ENCODE results near the gene CSH1.
"Not testable (repeated sequence)": the region's sequence is repeated elsewhere in the genome, so short reads cannot be mapped to it uniquely, and the experiment has no call there.

Gene CSH1

GRCh38 chr17:63882626-63883126, 13.7 kb downstream of the CSH1 start:
- H3K4me1 ChIP-seq (ENCODE audit: control insufficient read depth in 1 of 2, insufficient read depth in 2 of 2, low read length in 2 of 2); H3K9me3 ChIP-seq (ENCODE audit: control insufficient read depth in 1 of 2, low read length in 2 of 2); H3K4me3 ChIP-seq (ENCODE audit: low read depth in 1 of 2, low read length in 2 of 2); H3K27me3 ChIP-seq (ENCODE audit: control insufficient read depth in 1 of 2, insufficient read depth in 2 of 2, low read length in 2 of 2); H3K9ac ChIP-seq (ENCODE audit: low read depth in 1 of 2, low read length in 2 of 2); H3K27ac ChIP-seq (ENCODE audit: low read depth, low read length); H3K36me3 ChIP-seq (ENCODE audit: control insufficient read depth in 1 of 2, insufficient read depth in 2 of 2, low read length in 2 of 2): not testable (repeated sequence)

GRCh38 chr17:63881935-63882601, 14.3 kb downstream of the CSH1 start, which contains the start of gene GH2:
Gene GH2, minus strand, starts transcription at chr17:63881944. Its CDS starts 143 bp downstream, at chr17:63881801.
- Histone ChIP-seq H3K4me3 (ENCODE audit: low read depth in 1 of 2, low read length in 2 of 2) (no peak within 1 kb of the TSS), H3K27me3 (ENCODE audit: control insufficient read depth in 1 of 2, insufficient read depth in 2 of 2, low read length in 2 of 2) (no peaks in the 10 kb centered on the region), H3K9me3 (ENCODE audit: control insufficient read depth in 1 of 2, low read length in 2 of 2) (no peaks in the 10 kb centered on the region), H3K9ac (ENCODE audit: low read depth in 1 of 2, low read length in 2 of 2) (no peak within 1 kb of the TSS), H3K4me1 (ENCODE audit: control insufficient read depth in 1 of 2, insufficient read depth in 2 of 2, low read length in 2 of 2) (no peaks in the 10 kb centered on the region), H3K36me3 (ENCODE audit: control insufficient read depth in 1 of 2, insufficient read depth in 2 of 2, low read length in 2 of 2) (no peaks in the 10 kb centered on the region), H3K27ac (ENCODE audit: low read depth, low read length) (no peak within 1 kb of the TSS)

GRCh38 chr17:63881337-63881736, 15.0 kb downstream of the CSH1 start:
- H3K4me3 ChIP-seq (ENCODE audit: low read depth in 1 of 2, low read length in 2 of 2); H3K9me3 ChIP-seq (ENCODE audit: control insufficient read depth in 1 of 2, low read length in 2 of 2); H3K27me3 ChIP-seq (ENCODE audit: control insufficient read depth in 1 of 2, insufficient read depth in 2 of 2, low read length in 2 of 2); H3K4me1 ChIP-seq (ENCODE audit: control insufficient read depth in 1 of 2, insufficient read depth in 2 of 2, low read length in 2 of 2); H3K9ac ChIP-seq (ENCODE audit: low read depth in 1 of 2, low read length in 2 of 2); H3K36me3 ChIP-seq (ENCODE audit: control insufficient read depth in 1 of 2, insufficient read depth in 2 of 2, low read length in 2 of 2); H3K27ac ChIP-seq (ENCODE audit: low read depth, low read length): not testable (repeated sequence)

GRCh38 chr17:63880706-63881105, 15.7 kb downstream of the CSH1 start:
- Histone ChIP-seq H3K27me3 (ENCODE audit: control insufficient read depth in 1 of 2, insufficient read depth in 2 of 2, low read length in 2 of 2) (no peaks in the 10 kb centered on the region), H3K4me1 (ENCODE audit: control insufficient read depth in 1 of 2, insufficient read depth in 2 of 2, low read length in 2 of 2) (no peaks in the 10 kb centered on the region), H3K4me3 (ENCODE audit: low read depth in 1 of 2, low read length in 2 of 2) (no peak overlapping the region), H3K36me3 (ENCODE audit: control insufficient read depth in 1 of 2, insufficient read depth in 2 of 2, low read length in 2 of 2) (no peaks in the 10 kb centered on the region), H3K9ac (ENCODE audit: low read depth in 1 of 2, low read length in 2 of 2) (no peak overlapping the region), H3K9me3 (ENCODE audit: control insufficient read depth in 1 of 2, low read length in 2 of 2) (no peaks in the 10 kb centered on the region), H3K27ac (ENCODE audit: low read depth, low read length) (no peak overlapping the region)

- not testable (repeated sequence) for H3K36me3 ChIP-seq (ENCODE audit: control insufficient read depth in 1 of 2, insufficient read depth in 2 of 2, low read length in 2 of 2); H3K4me1 ChIP-seq (ENCODE audit: control insufficient read depth in 1 of 2, insufficient read depth in 2 of 2, low read length in 2 of 2); H3K27ac ChIP-seq (ENCODE audit: low read depth, low read length); H3K4me3 ChIP-seq (ENCODE audit: low read depth in 1 of 2, low read length in 2 of 2); H3K27me3 ChIP-seq (ENCODE audit: control insufficient read depth in 1 of 2, insufficient read depth in 2 of 2, low read length in 2 of 2); H3K9ac ChIP-seq (ENCODE audit: low read depth in 1 of 2, low read length in 2 of 2); H3K9me3 ChIP-seq (ENCODE audit: control insufficient read depth in 1 of 2, low read length in 2 of 2)
These were observed 18.0 kb downstream of the CSH1 start for GRCh38 chr17:63878413-63878812.

- not testable (repeated sequence) for H3K27me3 ChIP-seq (ENCODE audit: control insufficient read depth in 1 of 2, insufficient read depth in 2 of 2, low read length in 2 of 2); H3K9me3 ChIP-seq (ENCODE audit: control insufficient read depth in 1 of 2, low read length in 2 of 2); H3K4me1 ChIP-seq (ENCODE audit: control insufficient read depth in 1 of 2, insufficient read depth in 2 of 2, low read length in 2 of 2); H3K9ac ChIP-seq (ENCODE audit: low read depth in 1 of 2, low read length in 2 of 2); H3K4me3 ChIP-seq (ENCODE audit: low read depth in 1 of 2, low read length in 2 of 2); H3K27ac ChIP-seq (ENCODE audit: low read depth, low read length); H3K36me3 ChIP-seq (ENCODE audit: control insufficient read depth in 1 of 2, insufficient read depth in 2 of 2, low read length in 2 of 2)
These were observed 21.7 kb downstream of the CSH1 start for GRCh38 chr17:63874693-63875092.

- H3K36me3 ChIP-seq (ENCODE audit: control insufficient read depth in 1 of 2, insufficient read depth in 2 of 2, low read length in 2 of 2); H3K9ac ChIP-seq (ENCODE audit: low read depth in 1 of 2, low read length in 2 of 2); H3K27me3 ChIP-seq (ENCODE audit: control insufficient read depth in 1 of 2, insufficient read depth in 2 of 2, low read length in 2 of 2); H3K9me3 ChIP-seq (ENCODE audit: control insufficient read depth in 1 of 2, low read length in 2 of 2); H3K4me3 ChIP-seq (ENCODE audit: low read depth in 1 of 2, low read length in 2 of 2); H3K27ac ChIP-seq (ENCODE audit: low read depth, low read length); H3K4me1 ChIP-seq (ENCODE audit: control insufficient read depth in 1 of 2, insufficient read depth in 2 of 2, low read length in 2 of 2): not testable (repeated sequence)
These were observed 22.2 kb downstream of the CSH1 start for GRCh38 chr17:63874061-63874626.

GRCh38 chr17:63873577-63873976, 22.8 kb downstream of the CSH1 start, which contains the start of gene CSH2:
Gene CSH2, minus strand, starts transcription at chr17:63873677. Its CDS starts 63 bp downstream, at chr17:63873614.
- H3K4me1 ChIP-seq (ENCODE audit: control insufficient read depth in 1 of 2, insufficient read depth in 2 of 2, low read length in 2 of 2); H3K27ac ChIP-seq (ENCODE audit: low read depth, low read length); H3K36me3 ChIP-seq (ENCODE audit: control insufficient read depth in 1 of 2, insufficient read depth in 2 of 2, low read length in 2 of 2); H3K4me3 ChIP-seq (ENCODE audit: low read depth in 1 of 2, low read length in 2 of 2); H3K27me3 ChIP-seq (ENCODE audit: control insufficient read depth in 1 of 2, insufficient read depth in 2 of 2, low read length in 2 of 2); H3K9me3 ChIP-seq (ENCODE audit: control insufficient read depth in 1 of 2, low read length in 2 of 2); H3K9ac ChIP-seq (ENCODE audit: low read depth in 1 of 2, low read length in 2 of 2): not testable (repeated sequence)

GRCh38 chr17:63871646-63872365, 24.6 kb downstream of the CSH1 start:
- not testable (repeated sequence) for H3K9me3 ChIP-seq (ENCODE audit: control insufficient read depth in 1 of 2, low read length in 2 of 2); H3K9ac ChIP-seq (ENCODE audit: low read depth in 1 of 2, low read length in 2 of 2); H3K36me3 ChIP-seq (ENCODE audit: control insufficient read depth in 1 of 2, insufficient read depth in 2 of 2, low read length in 2 of 2); H3K4me3 ChIP-seq (ENCODE audit: low read depth in 1 of 2, low read length in 2 of 2); H3K27ac ChIP-seq (ENCODE audit: low read depth, low read length); H3K4me1 ChIP-seq (ENCODE audit: control insufficient read depth in 1 of 2, insufficient read depth in 2 of 2, low read length in 2 of 2); H3K27me3 ChIP-seq (ENCODE audit: control insufficient read depth in 1 of 2, insufficient read depth in 2 of 2, low read length in 2 of 2)

GRCh38 chr17:63870292-63870665, 26.1 kb downstream of the CSH1 start:
- not testable (repeated sequence) for H3K36me3 ChIP-seq (ENCODE audit: control insufficient read depth in 1 of 2, insufficient read depth in 2 of 2, low read length in 2 of 2); H3K9ac ChIP-seq (ENCODE audit: low read depth in 1 of 2, low read length in 2 of 2); H3K9me3 ChIP-seq (ENCODE audit: control insufficient read depth in 1 of 2, low read length in 2 of 2); H3K27me3 ChIP-seq (ENCODE audit: control insufficient read depth in 1 of 2, insufficient read depth in 2 of 2, low read length in 2 of 2); H3K4me3 ChIP-seq (ENCODE audit: low read depth in 1 of 2, low read length in 2 of 2); H3K4me1 ChIP-seq (ENCODE audit: control insufficient read depth in 1 of 2, insufficient read depth in 2 of 2, low read length in 2 of 2); H3K27ac ChIP-seq (ENCODE audit: low read depth, low read length)
